Activated CD4-positive, alpha-beta T cell treated with anti-CD3 and anti-CD28 coated beads, Interleukin-2, amount 50 U/mL, for 4 hours (primary cell): ENCODE results near the gene CHRM1.

Source experiments
- DNase-seq, 2 experiments: peaks; one replicate each; pipeline ENCODE4 v3.0.0-alpha.2; 2020

CHRM1 gene

DNA sequence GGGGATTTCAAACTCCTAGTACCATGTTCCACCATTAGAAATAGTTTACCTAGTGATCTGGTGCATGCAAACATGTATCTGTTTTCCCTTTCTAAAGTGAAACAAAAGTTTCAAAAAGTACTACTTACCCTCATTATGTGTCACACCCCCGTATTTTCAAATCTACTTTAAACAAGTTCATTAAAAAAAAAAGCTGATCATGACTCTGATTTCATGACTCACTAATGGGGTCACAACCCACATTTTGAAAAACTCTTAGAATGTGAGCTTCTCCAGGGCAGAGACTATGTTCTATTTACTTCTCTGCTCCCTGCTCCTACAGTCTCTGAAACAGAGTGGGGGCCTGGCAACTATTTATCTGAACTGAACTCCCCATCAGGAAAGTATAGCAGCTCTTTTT lies 18.2 kb downstream of the CHRM1 start:
- DNase-seq, result no peak

DNA sequence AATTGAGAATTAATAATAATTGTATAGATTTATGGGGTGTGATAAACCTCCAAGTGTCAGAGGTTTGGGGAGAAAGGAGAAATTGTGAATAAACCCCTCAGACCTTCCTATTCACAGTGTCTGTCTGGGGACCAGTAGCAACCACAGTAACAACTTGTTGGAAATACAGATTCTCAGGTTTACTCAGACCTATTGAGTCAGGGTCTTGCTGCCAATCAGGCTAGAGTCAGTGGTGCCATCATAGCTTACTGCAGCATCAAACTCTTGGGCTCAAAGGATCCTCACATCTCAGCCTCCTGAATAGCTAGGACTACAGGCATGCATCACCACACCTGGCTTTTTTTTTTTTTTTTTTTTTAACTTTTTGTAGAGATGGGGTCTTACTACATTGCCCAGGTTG lies 23.1 kb downstream of the CHRM1 start:
- no peak for DNase-seq

DNA sequence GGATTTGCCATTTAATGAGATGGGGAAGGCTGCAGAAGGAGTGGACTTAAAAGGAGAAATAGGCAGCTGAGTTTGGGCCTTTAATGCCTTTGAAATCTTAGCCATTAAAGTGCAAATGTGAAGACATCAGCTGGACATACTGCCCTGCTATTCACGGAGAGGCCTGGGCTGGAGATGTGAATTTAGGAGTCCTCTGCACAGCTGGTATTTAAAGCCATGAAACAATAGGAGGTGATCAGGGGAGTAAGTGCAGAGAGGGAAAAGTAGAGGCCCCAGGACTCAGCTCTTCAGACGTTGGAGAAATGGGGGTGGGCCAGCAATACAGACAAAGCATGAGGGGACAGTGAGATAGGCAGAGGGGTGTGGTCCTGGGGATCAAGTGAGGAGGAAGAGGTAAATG lies 23.9 kb downstream of the CHRM1 start:
- DNase-seq, result no peak

DNA sequence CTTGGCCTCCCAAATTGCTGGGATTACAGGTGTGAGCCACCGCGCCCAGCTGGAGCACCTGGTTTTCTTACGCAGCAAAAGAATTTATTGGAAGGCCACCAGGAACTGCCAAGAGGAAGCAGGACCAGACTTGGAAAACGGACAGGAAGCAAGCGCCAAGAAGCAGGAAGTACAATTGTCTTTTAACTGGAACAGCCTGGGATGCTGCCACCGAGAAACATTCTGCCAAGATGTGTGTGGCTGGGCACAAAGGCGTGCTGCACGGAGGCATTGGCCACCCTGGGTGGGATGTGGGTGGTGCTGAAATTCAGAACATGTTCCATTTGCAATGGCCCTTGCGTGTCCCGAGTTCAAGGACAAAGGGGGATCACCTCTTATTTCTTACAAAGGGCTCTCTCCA lies 25.1 kb downstream of the CHRM1 start:
- DNase-seq, result no peak

DNA sequence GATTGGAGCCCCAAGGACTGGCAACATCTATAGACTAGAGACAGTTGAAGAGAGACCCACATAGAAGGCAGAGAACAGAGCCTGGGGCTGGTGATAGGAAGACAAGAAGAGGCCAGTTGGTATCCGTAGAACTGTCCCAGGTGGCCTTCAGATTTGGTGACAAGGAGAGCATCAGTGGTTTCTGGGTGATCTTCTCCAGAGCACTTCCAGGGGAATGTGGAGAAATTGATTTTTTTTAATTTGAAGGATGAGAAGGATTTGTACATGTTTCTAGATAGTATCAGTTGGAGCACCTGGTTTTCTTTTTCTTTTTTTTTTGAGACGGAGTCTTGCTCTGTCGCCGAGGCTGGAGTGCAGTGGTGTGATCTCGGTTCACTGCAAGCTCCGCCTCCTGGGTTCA lies 25.7 kb downstream of the CHRM1 start:
- DNase-seq, result no peak

DNA sequence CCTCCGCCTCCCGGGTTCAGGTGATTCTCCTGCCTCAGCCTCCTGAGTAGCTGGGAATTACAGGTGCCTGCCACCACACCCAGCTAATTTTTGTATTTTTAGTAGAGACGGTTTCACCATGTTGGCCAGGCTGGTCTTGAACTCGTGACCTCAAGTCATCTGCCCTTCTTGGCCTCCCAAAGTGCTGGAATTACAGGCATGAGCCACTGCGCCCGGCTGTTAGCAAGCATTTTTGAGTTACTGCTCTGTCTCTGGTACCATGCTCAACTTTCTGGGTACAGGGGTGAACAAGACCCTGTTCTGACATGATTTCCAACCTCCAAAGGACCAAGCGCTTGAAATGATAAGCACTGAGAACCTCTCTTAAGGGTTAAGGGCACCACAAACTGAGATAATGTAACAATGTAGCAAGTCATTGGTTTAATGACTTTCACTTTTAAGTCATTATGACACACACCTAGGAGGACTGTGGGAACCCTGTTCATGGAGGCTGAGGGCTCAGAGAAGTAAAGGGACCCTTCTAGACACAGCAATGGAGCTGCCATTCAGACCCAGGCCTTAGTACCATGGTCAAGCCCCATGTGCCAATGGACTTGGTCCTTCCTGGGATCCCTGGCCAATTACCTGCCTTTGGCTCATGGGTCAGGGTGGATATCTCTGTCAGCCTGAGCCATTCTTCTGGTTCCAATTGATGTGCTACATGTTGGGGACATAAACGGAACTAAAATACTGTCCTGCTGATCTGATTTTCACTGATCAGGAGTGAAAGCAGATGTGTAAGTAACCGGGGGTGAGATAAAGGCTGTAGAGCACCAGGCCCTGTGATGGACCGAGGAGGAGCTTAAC lies 28.9 kb downstream of the CHRM1 start:
- DNase-seq, result no peak

DNA sequence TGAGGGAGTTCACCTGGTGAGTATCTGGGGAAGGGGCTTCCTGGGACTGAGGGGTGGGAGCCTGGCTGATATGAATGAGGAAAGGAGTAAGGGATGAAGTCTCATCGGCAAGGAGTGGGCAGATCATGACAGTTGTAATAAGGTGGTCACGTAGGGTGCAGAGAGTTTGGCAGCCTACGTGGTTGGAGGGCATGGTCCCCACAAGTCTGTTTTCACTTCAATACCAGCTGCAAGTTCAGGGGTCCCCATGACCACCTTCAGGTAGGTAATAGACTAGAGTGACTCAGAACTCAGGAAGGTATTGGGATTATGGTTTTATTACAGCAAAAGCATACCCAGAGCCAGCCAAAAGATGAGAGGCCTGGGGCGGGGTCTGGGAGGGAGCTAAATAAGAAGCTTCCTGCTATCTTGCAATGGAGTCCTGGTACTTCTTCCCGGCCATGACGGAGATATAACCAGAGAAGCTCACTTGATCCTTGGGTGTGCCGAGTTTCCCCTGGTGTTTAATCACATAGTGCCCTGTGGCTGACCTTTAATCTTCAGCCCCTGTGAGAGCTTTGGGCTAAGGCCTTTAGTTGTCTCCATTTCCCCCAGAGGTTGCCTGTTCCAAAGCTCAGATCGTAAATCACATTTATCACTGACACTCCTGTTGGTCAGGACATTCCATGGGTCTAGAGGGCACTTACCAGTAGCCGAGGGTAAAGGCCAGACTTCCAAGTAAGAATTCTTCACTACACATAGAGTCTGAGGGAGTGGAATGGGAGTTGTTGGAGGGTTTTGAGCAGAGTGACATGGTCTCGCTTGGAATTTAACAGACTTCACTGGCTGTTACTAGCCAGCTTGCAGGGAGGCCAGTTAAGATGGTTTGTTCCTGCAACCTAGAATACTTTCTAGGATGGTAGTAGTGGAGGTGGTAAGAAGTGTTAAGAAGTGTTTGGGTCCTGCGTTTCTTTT lies 31.4 kb downstream of the CHRM1 start:
- DNase-seq, result no peak

DNA sequence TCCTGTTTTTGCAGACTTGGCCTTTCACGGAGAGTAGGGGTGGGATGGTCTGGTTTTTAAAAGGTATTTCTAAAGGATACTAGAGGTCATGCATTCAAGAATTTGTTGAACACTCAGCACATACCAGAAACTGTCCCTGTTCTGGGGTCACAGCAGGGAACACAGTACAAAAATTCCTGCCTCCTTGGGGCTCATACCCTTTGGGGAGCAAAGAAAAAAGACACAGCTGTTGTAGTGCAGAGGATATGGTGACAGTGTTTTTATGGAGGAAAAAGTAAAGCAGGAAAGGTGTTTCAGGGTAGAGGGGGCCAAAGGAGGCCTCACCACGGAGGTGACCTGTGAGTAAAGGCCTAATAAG lies 32.1 kb downstream of the CHRM1 start:
- DNase-seq, result no peak

DNA sequence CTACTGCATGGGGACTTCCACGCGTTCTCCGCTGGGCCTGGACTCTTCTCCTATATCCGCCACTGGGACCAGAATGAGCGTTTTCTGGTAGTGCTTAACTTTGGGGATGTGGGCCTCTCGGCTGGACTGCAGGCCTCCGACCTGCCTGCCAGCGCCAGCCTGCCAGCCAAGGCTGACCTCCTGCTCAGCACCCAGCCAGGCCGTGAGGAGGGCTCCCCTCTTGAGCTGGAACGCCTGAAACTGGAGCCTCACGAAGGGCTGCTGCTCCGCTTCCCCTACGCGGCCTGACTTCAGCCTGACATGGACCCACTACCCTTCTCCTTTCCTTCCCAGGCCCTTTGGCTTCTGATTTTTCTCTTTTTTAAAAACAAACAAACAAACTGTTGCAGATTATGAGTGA lies 32.8 kb downstream of the CHRM1 start:
- no peak for DNase-seq

DNA sequence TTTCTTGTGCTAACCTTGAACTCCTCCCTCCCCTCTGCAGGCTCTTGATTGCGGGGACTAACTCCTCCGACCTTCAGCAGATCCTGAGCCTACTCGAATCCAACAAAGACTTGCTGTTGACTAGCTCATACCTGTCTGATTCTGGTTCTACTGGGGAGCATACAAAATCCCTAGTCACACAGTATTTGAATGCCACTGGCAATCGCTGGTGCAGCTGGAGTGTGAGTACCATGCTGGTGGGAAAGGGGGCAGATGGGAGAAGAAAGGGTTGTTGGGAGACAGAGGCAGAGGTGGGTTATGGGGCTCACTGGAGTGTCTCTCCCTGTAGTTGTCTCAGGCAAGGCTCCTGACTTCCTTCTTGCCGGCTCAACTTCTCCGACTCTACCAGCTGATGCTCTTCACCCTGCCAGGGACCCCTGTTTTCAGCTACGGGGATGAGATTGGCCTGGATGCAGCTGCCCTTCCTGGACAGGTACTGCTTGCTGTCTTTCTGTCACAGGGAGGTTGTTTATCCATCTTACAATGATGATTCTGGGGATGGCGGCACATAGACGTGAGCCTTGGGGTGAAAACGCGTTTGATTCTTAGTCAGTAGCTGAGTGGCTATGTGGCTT lies 35.9 kb downstream of the CHRM1 start:
- no peak for DNase-seq

DNA sequence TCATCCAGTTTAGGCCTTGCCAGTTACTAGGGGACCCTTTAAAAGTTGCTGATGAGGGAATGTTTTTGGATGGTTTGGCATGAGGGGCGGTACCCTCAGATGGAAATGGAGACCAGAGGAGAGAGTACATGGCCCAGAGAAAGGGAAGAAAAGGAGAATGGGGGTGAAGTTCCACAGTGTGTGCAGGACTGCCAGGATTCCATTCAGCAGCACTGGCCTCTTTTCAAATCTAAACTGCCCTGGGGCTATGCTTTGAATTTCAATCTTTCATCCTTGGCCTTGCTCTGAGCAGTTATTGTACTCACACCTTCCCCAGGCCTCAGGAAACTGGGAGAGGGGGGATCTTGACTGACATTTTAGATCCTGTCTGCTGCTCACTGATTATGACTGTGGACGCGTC lies 37.5 kb downstream of the CHRM1 start:
- no peak for DNase-seq

DNA sequence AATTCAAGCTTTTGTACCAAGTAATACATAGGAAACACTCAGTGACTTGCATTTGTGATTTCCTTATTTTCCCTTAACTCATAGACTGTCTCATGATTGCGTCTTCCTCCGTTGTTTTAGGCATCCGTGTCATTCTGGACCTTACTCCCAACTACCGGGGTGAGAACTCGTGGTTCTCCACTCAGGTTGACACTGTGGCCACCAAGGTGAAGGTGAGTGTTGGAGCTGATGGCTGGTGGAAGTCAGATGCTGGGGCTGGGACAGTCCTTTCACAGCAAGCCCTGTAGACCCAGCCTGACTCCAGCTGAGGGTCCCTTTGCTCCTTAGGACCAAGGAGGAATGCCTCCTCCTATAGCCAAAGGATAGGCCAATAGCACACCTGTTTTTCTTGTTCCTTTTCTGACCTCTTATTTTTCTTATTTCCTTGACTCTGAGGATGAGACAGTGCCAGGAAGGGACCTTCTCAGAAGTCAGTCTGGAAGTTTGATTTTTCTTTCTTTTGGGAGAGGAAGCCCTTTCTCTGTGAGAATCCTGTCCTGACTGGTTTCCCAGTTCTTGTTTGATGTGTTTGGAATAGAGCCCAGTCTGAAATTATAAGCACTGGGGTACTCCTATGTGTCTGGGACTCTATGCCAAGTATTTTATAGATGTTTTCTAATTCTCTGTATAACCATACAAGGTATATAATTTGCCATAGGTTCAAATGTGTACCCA lies 38.2 kb downstream of the CHRM1 start:
- no peak for DNase-seq

DNA sequence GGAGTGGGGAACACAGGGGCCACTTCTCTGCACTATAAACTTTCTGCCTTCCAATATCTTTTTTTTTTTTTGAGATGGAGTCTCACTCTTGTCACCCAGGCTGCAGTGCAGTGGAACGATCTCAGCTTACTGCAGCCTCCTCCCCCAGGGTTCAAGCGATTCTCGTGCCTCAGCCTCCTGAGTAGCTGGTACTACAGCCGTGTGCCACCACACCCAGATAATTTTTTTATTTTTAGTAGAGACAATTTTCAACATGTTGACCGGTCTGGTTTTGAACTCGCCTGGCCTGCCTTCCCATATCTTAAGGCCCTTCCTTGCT lies 38.8 kb downstream of the CHRM1 start:
- no peak for DNase-seq

DNA sequence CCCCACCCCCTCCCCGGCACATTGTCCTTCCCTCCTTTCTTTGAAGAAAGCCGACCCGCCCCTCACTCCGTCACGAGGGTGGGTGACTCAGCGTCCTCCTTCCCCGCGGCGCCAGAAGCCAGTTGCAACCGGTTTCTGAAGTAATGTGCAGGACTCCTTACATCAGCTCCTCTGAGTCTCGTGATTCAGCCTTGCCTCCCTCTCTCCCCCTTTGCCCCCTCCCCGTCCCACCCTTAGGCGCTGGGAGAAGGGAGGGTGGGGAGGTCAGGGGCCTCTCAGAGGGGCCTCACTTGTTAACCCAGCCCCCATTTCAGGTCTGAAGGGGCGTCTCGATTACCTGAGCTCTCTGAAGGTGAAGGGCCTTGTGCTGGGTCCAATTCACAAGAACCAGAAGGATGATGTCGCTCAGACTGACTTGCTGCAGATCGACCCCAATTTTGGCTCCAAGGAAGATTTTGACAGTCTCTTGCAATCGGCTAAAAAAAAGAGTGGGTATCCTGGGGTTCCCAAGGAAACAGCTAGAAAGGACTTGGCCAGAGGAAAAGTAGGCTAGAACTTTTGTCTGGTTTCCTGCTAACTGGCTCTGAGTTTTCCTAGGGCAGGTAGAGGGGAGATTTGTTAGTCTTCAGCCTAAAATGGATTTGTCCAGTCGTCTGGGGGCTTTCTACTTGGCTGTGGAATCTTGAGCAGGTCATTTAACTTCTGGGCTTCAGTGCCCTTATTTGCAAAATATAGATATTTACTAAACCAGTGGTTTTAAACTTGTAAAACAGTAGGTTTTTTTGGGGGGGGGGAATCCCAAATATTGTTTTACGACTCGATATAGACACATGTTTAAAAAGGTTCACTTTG lies 39.4 kb downstream of the CHRM1 start:
- DNase-seq, result peak; percentile 96

DNA sequence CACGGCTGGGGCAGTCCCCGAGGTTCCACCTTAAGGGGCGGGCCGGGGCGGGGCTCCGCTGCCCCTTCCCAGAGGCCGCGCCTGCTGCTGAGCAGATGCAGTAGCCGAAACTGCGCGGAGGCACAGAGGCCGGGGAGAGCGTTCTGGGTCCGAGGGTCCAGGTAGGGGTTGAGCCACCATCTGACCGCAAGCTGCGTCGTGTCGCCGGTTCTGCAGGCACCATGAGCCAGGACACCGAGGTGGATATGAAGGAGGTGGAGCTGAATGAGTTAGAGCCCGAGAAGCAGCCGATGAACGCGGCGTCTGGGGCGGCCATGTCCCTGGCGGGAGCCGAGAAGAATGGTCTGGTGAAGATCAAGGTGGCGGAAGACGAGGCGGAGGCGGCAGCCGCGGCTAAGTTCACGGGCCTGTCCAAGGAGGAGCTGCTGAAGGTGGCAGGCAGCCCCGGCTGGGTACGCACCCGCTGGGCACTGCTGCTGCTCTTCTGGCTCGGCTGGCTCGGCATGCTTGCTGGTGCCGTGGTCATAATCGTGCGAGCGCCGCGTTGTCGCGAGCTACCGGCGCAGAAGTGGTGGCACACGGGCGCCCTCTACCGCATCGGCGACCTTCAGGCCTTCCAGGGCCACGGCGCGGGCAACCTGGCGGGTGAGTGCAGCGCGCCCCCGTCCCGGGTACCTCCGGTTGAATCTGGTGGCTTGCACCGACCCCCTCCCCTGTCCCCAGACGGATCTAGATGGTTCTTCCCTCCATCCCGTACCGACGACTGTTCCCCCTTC lies 40.2 kb downstream of the CHRM1 start, which contains the start of gene SLC3A2:
TSS of gene SLC3A2 (plus strand) at position 94 of the 776 bp plus-strand sequence. CDS start at position 222, 128 bp downstream.
- peak; percentile 84 to 85 for DNase-seq

DNA sequence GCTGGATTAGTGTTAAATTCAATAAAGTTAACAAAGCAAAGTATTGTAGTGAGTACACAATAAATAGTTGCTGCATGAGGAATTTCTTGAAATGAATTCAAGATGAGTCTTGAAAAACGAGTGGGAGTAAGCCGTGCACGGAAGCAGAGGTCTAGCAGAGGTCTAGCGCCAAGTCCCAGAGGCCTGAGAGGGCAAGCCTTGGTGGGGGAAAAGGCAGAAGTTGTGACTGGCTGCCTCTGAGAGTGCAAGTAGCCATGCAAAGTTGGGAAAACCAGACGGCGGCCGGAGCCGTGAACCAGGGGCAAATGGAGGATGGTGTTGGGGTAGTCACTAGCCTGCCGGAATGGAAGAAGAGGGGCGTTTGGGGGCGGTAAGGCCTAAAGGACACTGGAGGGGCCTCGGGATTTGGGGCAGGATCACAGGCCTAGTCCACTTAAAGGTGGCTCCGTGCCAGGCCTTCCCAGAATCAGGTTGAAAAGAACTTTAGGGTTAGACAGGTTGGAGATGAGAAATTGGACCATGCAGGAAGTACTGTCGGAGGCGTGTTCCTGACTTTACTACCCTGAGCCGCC lies 40.8 kb downstream of the CHRM1 start:
- no peak for DNase-seq

DNA sequence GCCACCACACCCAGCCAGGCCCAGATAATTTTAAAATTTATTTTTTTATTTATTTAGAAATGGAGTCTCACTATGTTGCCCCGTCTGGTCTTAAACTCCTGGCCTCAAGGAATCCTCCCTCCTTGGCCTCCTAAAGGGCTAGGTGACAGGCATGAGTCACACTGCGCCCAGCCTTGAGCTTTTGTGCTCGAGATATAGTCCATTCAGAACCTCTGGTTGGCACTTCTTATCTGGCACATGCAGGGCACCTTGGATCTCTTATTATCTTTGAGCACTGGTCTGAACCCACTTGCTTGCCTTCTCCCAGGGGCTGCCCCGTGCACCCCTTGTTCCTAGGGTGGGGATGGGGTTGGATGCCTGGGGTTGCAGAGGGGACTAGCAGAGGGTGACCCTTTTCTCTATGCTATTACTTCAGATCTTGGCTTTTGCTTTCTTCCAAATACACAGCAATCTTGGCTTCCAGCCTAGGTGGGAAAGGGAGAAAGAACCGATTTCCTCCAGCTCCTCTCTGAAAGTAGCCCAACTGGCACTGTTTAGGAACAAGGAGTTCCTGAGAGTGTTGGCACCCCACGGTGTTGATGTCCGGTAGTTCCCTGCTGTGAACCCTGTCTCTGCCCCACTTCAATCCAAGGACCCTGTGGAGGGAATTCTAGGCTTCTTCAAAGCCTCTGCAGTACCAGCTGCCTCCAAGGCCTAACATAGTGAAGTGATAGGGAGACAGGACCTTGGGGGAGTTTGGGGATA lies 41.8 kb downstream of the CHRM1 start:
- no peak for DNase-seq

DNA sequence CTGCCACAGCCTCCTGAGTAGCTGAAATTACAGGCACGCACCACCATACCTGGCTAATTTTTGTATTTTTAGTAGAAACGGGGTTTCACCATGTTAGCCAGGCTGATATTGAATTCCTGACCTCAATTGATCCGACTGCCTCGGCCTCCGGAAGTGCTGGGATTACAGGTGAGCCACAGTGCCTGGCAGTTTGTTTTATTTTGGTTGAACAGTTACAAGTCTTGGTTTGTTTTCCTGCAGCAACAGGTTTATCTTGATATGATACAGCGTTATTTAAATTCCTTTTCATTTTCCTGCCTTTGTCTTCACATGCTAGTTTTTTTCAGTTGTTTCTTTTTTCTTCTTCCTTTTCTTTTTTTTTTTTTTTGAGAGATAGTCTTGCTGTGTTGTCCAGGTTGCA lies 44.5 kb downstream of the CHRM1 start:
- DNase-seq, result no peak

DNA sequence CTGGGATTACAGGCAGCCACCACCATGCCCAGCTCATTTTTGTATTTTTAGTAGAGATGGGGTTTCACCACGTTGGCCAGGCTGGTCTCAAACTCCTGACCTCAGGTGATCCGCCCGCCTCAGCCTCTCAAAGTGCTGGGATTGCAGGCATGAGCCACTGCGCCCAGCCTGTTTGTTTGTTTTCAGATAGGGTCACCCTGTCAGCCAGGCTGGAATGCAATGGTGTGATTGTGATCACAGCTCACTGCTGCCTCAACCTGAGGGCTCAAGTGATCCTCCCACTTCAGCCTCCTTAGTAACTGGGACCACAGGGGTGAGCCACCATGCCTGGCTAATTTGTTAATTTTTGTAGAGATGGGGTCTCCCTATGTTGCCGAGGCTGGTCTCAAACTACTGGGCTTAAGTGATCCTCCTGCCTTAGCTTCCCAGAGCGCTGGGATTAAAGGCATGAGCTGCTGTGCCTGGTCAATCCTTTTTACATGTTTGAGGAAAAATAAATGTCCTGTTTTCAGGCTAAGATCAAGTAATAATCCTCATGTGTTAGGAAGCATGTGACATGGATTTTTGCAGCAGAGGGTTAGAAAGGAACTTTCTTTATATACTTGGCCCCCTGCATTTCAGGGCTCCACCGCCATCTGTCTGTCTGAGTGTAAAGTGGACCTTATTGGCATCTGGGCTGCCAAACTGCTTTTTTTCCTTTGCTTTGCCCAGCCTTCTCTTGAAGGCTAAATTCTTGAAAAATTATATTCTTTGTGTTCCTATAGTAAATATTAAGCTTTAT lies 45.3 kb downstream of the CHRM1 start:
- no peak for DNase-seq
